Endothelial cell (in vitro differentiated cells): ENCODE results near the gene PRKD3. TPM values are rescaled to one million over a fixed set of nuclear protein-coding genes. Genes with fewer than 3 reads are reported as not detected.

Experiments
- DNase-seq: peaks from one replicate; pipeline ENCODE4 v3.0.0; 2021; ENCODE audit warnings: low spot score
- H3K27ac Mint-ChIP-seq: one replicate; pipeline ENCODE4 v1.8.0; 2021; ENCODE audit warnings: mixed read lengths, inconsistent platforms; ENCODE audit not compliant: unreplicated experiment
- H3K27me3 Mint-ChIP-seq: one replicate; pipeline ENCODE4 v1.8.0; 2021; ENCODE audit warnings: mild to moderate bottlenecking, moderate library complexity, mixed read lengths, inconsistent platforms; ENCODE audit not compliant: unreplicated experiment
- H3K36me3 Mint-ChIP-seq: one replicate; pipeline ENCODE4 v1.8.0; 2021; ENCODE audit warnings: mild to moderate bottlenecking, low read depth, mixed read lengths, inconsistent platforms; ENCODE audit not compliant: unreplicated experiment
- H3K4me1 Mint-ChIP-seq: one replicate; pipeline ENCODE4 v1.8.0; 2021; ENCODE audit warnings: mild to moderate bottlenecking, mixed read lengths, inconsistent platforms; ENCODE audit not compliant: unreplicated experiment
- H3K4me3 Mint-ChIP-seq: one replicate; pipeline ENCODE4 v1.8.0; 2021; ENCODE audit warnings: mild to moderate bottlenecking, mixed read lengths, inconsistent platforms; ENCODE audit not compliant: unreplicated experiment
- H3K9me3 Mint-ChIP-seq: one replicate; pipeline ENCODE4 v1.8.0; 2021; ENCODE audit warnings: mixed read lengths, inconsistent platforms; ENCODE audit not compliant: unreplicated experiment
- CTCF ChIP-seq: fragments of 200-600 bp; sonication (generic); IDR thresholded peaks from one replicate; pipeline ENCODE4 v1.5.0; 2021; ENCODE audit warnings: antibody characterized with exemption; ENCODE audit not compliant: unreplicated experiment
- total RNA-seq: library from RNA; stranded (reverse); fragmentation: NEBNext Ultra II Directional; extraction: Animal tissue kit (Norgen Biotek cat#: 25700); gene quantifications from one replicate; pipeline ENCODE4 v1.2.1, GENCODE V29; 2021; ENCODE audit not compliant: unreplicated experiment

Gene PRKD3
- total RNA-seq, 1 donor from 2014 or later = 71.3 TPM

- no peak for TF ChIP-seq CTCF
- Mint-ChIP-seq H3K27ac (peak overlapping the region; percentile 96), H3K27me3 (peaks cover 5% of the 10 kb centered on the region), H3K9me3 (no peaks in the 10 kb centered on the region), H3K4me1 (peaks cover 36% of the 10 kb centered on the region), H3K36me3 (no peaks in the 10 kb centered on the region), H3K4me3 (peak overlapping the region; percentile 91)
- no peak for DNase-seq
These were observed 1.4 kb downstream of the PRKD3 start for GRCh38 chr2:37323176-37323780.

DNA sequence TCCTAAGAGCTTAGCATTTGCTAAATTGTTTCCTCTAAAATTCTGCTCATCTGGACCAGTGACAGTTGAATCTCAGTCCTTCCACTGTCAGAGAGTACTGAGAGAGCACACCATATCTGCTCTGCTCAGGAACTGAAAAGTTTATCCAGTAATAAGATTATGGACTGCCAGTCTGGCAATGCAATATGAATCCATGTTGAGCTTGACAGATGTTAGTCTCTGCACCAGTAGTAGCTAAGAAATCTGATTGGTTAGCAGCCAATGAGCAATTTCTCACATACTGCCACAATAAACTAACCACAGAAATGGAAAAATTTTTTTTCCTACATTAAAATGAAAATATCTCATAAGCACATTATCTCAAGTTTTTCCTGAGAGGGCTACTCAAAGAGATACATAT, 2.3 kb downstream of the PRKD3 start:
- Mint-ChIP-seq H3K36me3 (no peaks in the 10 kb centered on the region), H3K4me1 (peaks cover 44% of the 10 kb centered on the region), H3K27ac (no peak overlapping the region), H3K27me3 (peaks cover 7% of the 10 kb centered on the region), H3K9me3 (no peaks in the 10 kb centered on the region), H3K4me3 (no peak overlapping the region)
- TF ChIP-seq CTCF = no peak
- DNase-seq = no peak

DNA sequence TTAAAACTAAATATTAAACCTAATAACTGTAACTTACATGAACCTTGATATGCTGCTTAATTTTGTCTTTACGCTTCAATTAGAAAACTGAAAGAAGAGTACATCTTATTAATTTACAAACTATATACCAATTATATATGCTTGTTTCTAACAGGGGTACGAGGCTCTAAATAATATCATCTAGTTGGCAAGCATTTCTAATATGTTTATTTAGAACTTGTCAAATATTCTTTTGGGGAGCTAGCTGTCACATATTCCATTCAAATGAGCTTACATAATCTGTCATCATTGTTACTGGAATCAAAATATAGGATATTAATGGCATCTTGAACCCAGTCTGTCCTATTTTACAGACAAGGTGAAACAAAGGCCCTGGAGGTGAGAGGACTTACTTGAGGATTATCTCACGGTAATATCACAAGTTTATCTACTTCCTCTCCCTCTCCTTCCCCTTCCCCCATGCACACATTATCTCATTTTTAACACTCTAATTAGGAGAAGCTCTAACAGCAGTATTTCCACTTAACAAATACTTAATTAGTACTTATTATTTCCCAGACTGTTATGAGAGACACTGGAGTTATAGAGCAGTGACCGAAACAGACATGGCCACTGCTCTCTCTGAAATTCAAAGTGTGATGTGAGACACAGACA, 3.5 kb downstream of the PRKD3 start:
- no peak for TF ChIP-seq CTCF
- Mint-ChIP-seq H3K36me3 (no peaks in the 10 kb centered on the region), H3K4me3 (peak overlapping the region; percentile 64), H3K27me3 (peaks cover 7% of the 10 kb centered on the region), H3K4me1 (peaks cover 52% of the 10 kb centered on the region), H3K9me3 (no peaks in the 10 kb centered on the region), H3K27ac (peak overlapping the region; percentile 42)
- DNase-seq = no peak

GRCh38 chr2:37319754-37320609, 4.7 kb downstream of the PRKD3 start:
- TF ChIP-seq CTCF = no peak
- no peak for DNase-seq
- H3K27me3 Mint-ChIP-seq = peaks cover 2% of the 10 kb centered on the region
- H3K4me1 Mint-ChIP-seq = peaks cover 58% of the 10 kb centered on the region
- H3K36me3 Mint-ChIP-seq = no peaks in the 10 kb centered on the region
- no peak overlapping the region for H3K27ac Mint-ChIP-seq
- no peaks in the 10 kb centered on the region for H3K9me3 Mint-ChIP-seq
- no peak overlapping the region for H3K4me3 Mint-ChIP-seq

DNA sequence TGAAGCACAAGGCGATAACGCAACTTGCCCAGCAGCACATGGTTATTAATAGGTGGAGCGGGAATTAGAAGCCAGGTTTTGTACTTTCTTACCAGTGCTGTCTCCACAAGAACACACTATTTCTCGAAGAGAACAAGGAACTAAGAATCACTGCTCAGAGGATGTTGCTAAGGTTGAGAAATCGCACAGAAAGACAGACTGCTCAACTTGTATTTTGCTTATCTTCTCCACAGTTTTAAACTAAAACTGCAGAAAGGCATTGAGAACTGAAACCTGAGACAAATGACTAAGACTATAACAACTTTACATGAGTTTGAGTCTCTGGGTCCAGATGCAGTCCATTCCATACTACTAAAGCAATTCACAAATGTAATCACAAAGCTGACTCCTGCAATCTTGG, 6.2 kb downstream of the PRKD3 start:
- Mint-ChIP-seq H3K4me1 (peaks cover 55% of the 10 kb centered on the region), H3K4me3 (no peak overlapping the region), H3K36me3 (no peaks in the 10 kb centered on the region), H3K27me3 (peaks cover 2% of the 10 kb centered on the region), H3K27ac (no peak overlapping the region), H3K9me3 (no peaks in the 10 kb centered on the region)
- no peak for TF ChIP-seq CTCF
- DNase-seq = no peak
